Measurements from ENCODE around the gene SHB.

Gene SHB

GRCh38 chr9:38068701-38069628 is at the start of gene SHB:
SHB (minus strand) TSS chr9:38069227; CDS start chr9:38068645, 582 bp downstream.
- DNase-seq (ENCODE audit: low spot score), result peak; percentile 75

- DNase-seq (ENCODE audit: low spot score), result no peak
Observed at GRCh38 chr9:38117651-38118050, 48.6 kb upstream of the SHB start.

- no peak for DNase-seq (ENCODE audit: low spot score)
Observed at GRCh38 chr9:38114905-38115304, 45.9 kb upstream of the SHB start.

- DNase-seq (ENCODE audit: low spot score), result no peak
Observed at GRCh38 chr9:38112456-38112855, 43.4 kb upstream of the SHB start.

- no peak for DNase-seq (ENCODE audit: low spot score)
Observed at GRCh38 chr9:38112049-38112448, 43.0 kb upstream of the SHB start.

- no peak for DNase-seq (ENCODE audit: low spot score)
Observed at GRCh38 chr9:38110476-38110875, 41.4 kb upstream of the SHB start.

- DNase-seq (ENCODE audit: low spot score), result no peak
Observed at GRCh38 chr9:38109601-38110000, 40.6 kb upstream of the SHB start.

GRCh38 chr9:38108326-38108725 is 39.3 kb upstream of the SHB start:
- DNase-seq (ENCODE audit: low spot score), result no peak

- DNase-seq (ENCODE audit: low spot score), result no peak
Observed at GRCh38 chr9:38107811-38108304, 38.8 kb upstream of the SHB start.

- DNase-seq (ENCODE audit: low spot score), result no peak
Observed at GRCh38 chr9:38107405-38107804, 38.4 kb upstream of the SHB start.

- DNase-seq (ENCODE audit: low spot score), result no peak
Observed at GRCh38 chr9:38106488-38106887, 37.5 kb upstream of the SHB start.

GRCh38 chr9:38103340-38103739 is 34.3 kb upstream of the SHB start:
- no peak for DNase-seq (ENCODE audit: low spot score)

- DNase-seq (ENCODE audit: low spot score), result no peak
Observed at GRCh38 chr9:38101423-38101822, 32.4 kb upstream of the SHB start.

GRCh38 chr9:38096238-38096805 is 27.3 kb upstream of the SHB start:
- DNase-seq (ENCODE audit: low spot score), result no peak

- DNase-seq (ENCODE audit: low spot score), result no peak
Observed at GRCh38 chr9:38094165-38094564, 25.1 kb upstream of the SHB start.

- DNase-seq (ENCODE audit: low spot score), result no peak
Observed at GRCh38 chr9:38092656-38093055, 23.6 kb upstream of the SHB start.

GRCh38 chr9:38092200-38092524 is 23.1 kb upstream of the SHB start:
- DNase-seq (ENCODE audit: low spot score), result no peak

GRCh38 chr9:38091310-38092199 is 22.5 kb upstream of the SHB start:
- no peak for DNase-seq (ENCODE audit: low spot score)

- DNase-seq (ENCODE audit: low spot score), result no peak
Observed at GRCh38 chr9:38090170-38090569, 21.1 kb upstream of the SHB start.

GRCh38 chr9:38089387-38090165 is 20.5 kb upstream of the SHB start:
- no peak for DNase-seq (ENCODE audit: low spot score)

GRCh38 chr9:38088006-38088925 is 19.2 kb upstream of the SHB start:
- peak; percentile 49 for DNase-seq (ENCODE audit: low spot score)
